HepG2 (cell line): ENCODE measurements around the gene ITGB1. TPM values are rescaled to one million over a fixed set of nuclear protein-coding genes. Genes with fewer than 3 reads are reported as not detected.

Source experiments
- ATAC-seq: fragments of 200-7000 bp; cut with Tn5 transposase; 3 replicates; pipeline ENCODE4 v1.9.1; 2020; ENCODE audit warnings: mild to moderate bottlenecking, moderate library complexity
- BruUV-seq: library from RNA; stranded (reverse); fragments of 400-500 nt; replicated peaks from 2 replicates; lab custom pipeline; 2021; lab: Mats Ljungman, UMichigan
- CTCF ChIA-PET: fragments of 300-600 bp; formaldehyde crosslinking; extraction: SDS; loops from one replicate; lab custom pipeline; 2021; ENCODE audit warnings: low total read pairs, inconsistent platforms, low intra/inter-chr PET ratio; lab: Yijun Ruan, JAX
- POLR2A ChIA-PET: fragments of 350-600 bp; sonication (Branson Sonifier 250); formaldehyde crosslinking; loops from one replicate; lab custom pipeline; 2020; ENCODE audit warnings: antibody characterized with exemption, inconsistent platforms; lab: Yijun Ruan, JAX
- DNase-seq: peaks from one replicate; pipeline ENCODE4 v3.0.0-alpha.2; 2015; ENCODE audit warnings: low spot score
- FAIRE-seq: peaks from 3 replicates; lab custom pipeline; 2011; peaks lifted over from hg19 to GRCh38; lab: Jason Lieb, UNC
- H2AFZ ChIP-seq: one replicate; pipeline ENCODE4 v1.6.1; 2011; ENCODE audit warnings: low read length, inconsistent platforms
- H3K27ac ChIP-seq: fragments of 300-600 bp; 3 replicates; pipeline ENCODE4 v1.8.0; 2011; ENCODE audit warnings: mixed run types, mild to moderate bottlenecking, mixed read lengths, low read length, inconsistent platforms; ENCODE audit not compliant: insufficient read depth; ENCODE audit errors: extremely low read length
- H3K27me3 ChIP-seq, 2 experiments: fragments of 200-600 bp in 1 of 2; 2 replicates in 1 of 2; 3 replicates in 1 of 2; pipeline versions ENCODE4 v1.6.0 to v1.8.0; 2011; ENCODE audit warnings: low read length in 2 of 2, mild to moderate bottlenecking in 2 of 2, moderate library complexity in 2 of 2, inconsistent platforms in 1 of 2; ENCODE audit not compliant: insufficient read depth in 2 of 2, control insufficient read depth in 1 of 2
- H3K36me3 ChIP-seq, 2 experiments: fragments of 200-600 bp in 1 of 2; replicated peaks in 1 of 2; 2 replicates in 1 of 2; 3 replicates in 1 of 2; pipeline versions ENCODE4 v1.5.1 to v1.8.0; 2011; ENCODE audit warnings: low read length in 2 of 2, inconsistent platforms in 1 of 2; ENCODE audit not compliant: insufficient read depth in 2 of 2, control insufficient read depth in 1 of 2
- H3K4me1 ChIP-seq: 2 replicates; pipeline ENCODE4 v1.5.1; 2012; ENCODE audit warnings: low read length, inconsistent platforms; ENCODE audit not compliant: insufficient read depth
- H3K4me2 ChIP-seq: 2 replicates; pipeline ENCODE4 v1.6.0; 2011; ENCODE audit warnings: low read depth, low read length, inconsistent platforms
- H3K4me3 ChIP-seq, 3 experiments: fragments of 200-600 bp in 1 of 3; sonication (generic), shearing (Covaris generic) in 1 of 3; replicated peaks in 1 of 3; 2 replicates each; pipeline ENCODE4 v1.5.1; 2011 to 2016; ENCODE audit warnings: low read length in 3 of 3, inconsistent platforms in 2 of 3, low read depth in 2 of 3, mild to moderate bottlenecking in 2 of 3, control low read depth in 1 of 3, mixed read lengths in 1 of 3; ENCODE audit not compliant: insufficient read depth in 1 of 3
- H3K79me2 ChIP-seq: one replicate; pipeline ENCODE4 v1.6.1; 2011; ENCODE audit warnings: low read length, inconsistent platforms; ENCODE audit not compliant: insufficient read depth
- H3K9ac ChIP-seq: 2 replicates; pipeline ENCODE4 v1.6.0; 2011; ENCODE audit warnings: mild to moderate bottlenecking, low read depth, low read length, inconsistent platforms; ENCODE audit not compliant: insufficient read depth
- H3K9me3 ChIP-seq: 2 replicates; pipeline ENCODE4 v1.5.1; 2012; ENCODE audit warnings: mild to moderate bottlenecking, low read length
- H4K20me1 ChIP-seq: 2 replicates; pipeline ENCODE4 v1.6.0; 2011; ENCODE audit warnings: inconsistent platforms, mild to moderate bottlenecking, low read length, moderate library complexity; ENCODE audit not compliant: insufficient read depth
- ZNF83 ChIP-seq: sonication (generic); formaldehyde crosslinking; IDR thresholded peaks from 2 replicates; pipeline ENCODE4 v1.4.0; 2020; ENCODE audit warnings: missing genetic modification reagents, mild to moderate bottlenecking, borderline replicate concordance
- in situ Hi-C: cut with HindIII; loops from 2 replicates; pipeline ENCODE4 v1.10.0; 2017; ENCODE audit warnings: low pct_unique_long_range_greater_than_20kb; ENCODE audit not compliant: extremely low pct_ligation_motif_present
- intact Hi-C: fragments of 100-400 bp; cut with micrococcal nuclease; formaldehyde crosslinking; loops from one replicate; pipeline ENCODE4 v1.10.0; 2022; ENCODE audit not compliant: unreplicated experiment
- polyA plus RNA-seq, 8 experiments: library from polyadenylated mRNA; depleted of rRNA in 3 of 8; stranded (reverse) in 7 of 8; unstranded in 1 of 8; fragments of >200 nt; fragmentation: Illumina TruSeq in 4 of 8; extraction: Trizol in 4 of 8; gene quantifications; 2 replicates each; pipeline versions ENCODE4 v1.2.1 to v1.2.3, GENCODE V29; 2011 to 2016; ENCODE audit warnings: low read depth in 4 of 8, missing spikeins in 1 of 8, mixed read lengths in 1 of 8; ENCODE audit not compliant: insufficient read depth in 1 of 8
- total RNA-seq, 5 experiments: library from RNA; depleted of rRNA; stranded (reverse); fragments of >200 nt; fragmentation: Illumina TruSeq; extraction: Trizol; gene quantifications; 2 replicates each; pipeline ENCODE4 v1.2.3, GENCODE V29; 2016; ENCODE audit warnings: low read depth in 1 of 5
- TF ChIP-seq, protein P1 (sequence below): sonication (generic); formaldehyde crosslinking; IDR thresholded peaks from 2 replicates; pipeline ENCODE4 v1.8.0; 2022; ENCODE audit warnings: mild to moderate bottlenecking, missing genetic modification reagents, moderate library complexity
- TF ChIP-seq, protein P2 (sequence below): sonication (generic); formaldehyde crosslinking; IDR thresholded peaks from 2 replicates; pipeline ENCODE4 v1.5.1; 2020; ENCODE audit warnings: mild to moderate bottlenecking, moderate library complexity, missing genetic modification reagents
- TF ChIP-seq, protein P3 (sequence below): sonication (generic); formaldehyde crosslinking; IDR thresholded peaks from 2 replicates; pipeline ENCODE4 v1.4.0; 2020; ENCODE audit warnings: missing genetic modification reagents

ITGB1 gene
- total and polyA plus RNA-seq, 2 of the 13 experiments (the other 11 are each of a cell fraction or from before 2014, with no cell fraction given): 190 to 204 TPM

DNA sequence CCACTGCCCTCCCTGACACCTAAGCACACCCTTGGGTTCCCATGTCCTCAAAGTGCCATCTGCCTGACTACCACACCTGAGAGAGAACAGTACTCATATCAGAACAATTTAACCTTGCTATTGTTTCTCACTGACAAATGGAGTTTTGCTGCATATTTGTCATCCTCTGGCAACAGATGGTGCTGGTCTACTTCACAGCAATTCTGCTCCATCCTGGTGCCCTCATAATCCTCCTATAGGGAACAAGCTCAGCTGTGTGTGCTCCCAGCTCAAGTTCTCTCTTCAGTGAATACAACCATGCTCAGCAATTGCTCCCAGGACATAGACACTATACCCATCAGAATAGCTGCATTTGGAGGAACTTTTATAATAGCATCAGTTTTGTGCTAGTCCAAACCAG lies 32.8 kb upstream of the ITGB1 start:
- no peaks in the 10 kb centered on the region for H3K79me2 ChIP-seq
- CTCF ChIA-PET: no interaction called here
- DNase-seq (no peak), ATAC-seq (no peak), FAIRE-seq (no peak)
- no peak for TF ChIP-seq ZNF83 (CRISPR knock-in tag)
- TF ChIP-seq, protein P1, sequence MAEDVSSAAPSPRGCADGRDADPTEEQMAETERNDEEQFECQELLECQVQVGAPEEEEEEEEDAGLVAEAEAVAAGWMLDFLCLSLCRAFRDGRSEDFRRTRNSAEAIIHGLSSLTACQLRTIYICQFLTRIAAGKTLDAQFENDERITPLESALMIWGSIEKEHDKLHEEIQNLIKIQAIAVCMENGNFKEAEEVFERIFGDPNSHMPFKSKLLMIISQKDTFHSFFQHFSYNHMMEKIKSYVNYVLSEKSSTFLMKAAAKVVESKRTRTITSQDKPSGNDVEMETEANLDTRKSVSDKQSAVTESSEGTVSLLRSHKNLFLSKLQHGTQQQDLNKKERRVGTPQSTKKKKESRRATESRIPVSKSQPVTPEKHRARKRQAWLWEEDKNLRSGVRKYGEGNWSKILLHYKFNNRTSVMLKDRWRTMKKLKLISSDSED: no peak
- TF ChIP-seq, protein P2, sequence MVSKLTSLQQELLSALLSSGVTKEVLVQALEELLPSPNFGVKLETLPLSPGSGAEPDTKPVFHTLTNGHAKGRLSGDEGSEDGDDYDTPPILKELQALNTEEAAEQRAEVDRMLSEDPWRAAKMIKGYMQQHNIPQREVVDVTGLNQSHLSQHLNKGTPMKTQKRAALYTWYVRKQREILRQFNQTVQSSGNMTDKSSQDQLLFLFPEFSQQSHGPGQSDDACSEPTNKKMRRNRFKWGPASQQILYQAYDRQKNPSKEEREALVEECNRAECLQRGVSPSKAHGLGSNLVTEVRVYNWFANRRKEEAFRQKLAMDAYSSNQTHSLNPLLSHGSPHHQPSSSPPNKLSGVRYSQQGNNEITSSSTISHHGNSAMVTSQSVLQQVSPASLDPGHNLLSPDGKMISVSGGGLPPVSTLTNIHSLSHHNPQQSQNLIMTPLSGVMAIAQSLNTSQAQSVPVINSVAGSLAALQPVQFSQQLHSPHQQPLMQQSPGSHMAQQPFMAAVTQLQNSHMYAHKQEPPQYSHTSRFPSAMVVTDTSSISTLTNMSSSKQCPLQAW (CRISPR knock-in tag): no peak
- TF ChIP-seq, protein P3, sequence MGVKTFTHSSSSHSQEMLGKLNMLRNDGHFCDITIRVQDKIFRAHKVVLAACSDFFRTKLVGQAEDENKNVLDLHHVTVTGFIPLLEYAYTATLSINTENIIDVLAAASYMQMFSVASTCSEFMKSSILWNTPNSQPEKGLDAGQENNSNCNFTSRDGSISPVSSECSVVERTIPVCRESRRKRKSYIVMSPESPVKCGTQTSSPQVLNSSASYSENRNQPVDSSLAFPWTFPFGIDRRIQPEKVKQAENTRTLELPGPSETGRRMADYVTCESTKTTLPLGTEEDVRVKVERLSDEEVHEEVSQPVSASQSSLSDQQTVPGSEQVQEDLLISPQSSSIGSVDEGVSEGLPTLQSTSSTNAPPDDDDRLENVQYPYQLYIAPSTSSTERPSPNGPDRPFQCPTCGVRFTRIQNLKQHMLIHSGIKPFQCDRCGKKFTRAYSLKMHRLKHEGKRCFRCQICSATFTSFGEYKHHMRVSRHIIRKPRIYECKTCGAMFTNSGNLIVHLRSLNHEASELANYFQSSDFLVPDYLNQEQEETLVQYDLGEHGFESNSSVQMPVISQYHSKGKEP (CRISPR knock-in tag): no peak
- H3K36me3 ChIP-seq: no peaks in the 10 kb centered on the region
- H2AFZ ChIP-seq: no peak overlapping the region
- POLR2A ChIA-PET: no interaction called here
- H3K27ac ChIP-seq: no peak overlapping the region
- in situ Hi-C loops (no loop called here), intact Hi-C loops (no loop called here)
- H3K9me3 ChIP-seq: no peaks in the 10 kb centered on the region
- no peak overlapping the region for H3K9ac ChIP-seq
- no peak overlapping the region for H3K4me2 ChIP-seq
- no peaks in the 10 kb centered on the region for H4K20me1 ChIP-seq
- H3K4me3 ChIP-seq: no peak overlapping the region
- H3K4me1 ChIP-seq: peaks cover 21% of the 10 kb centered on the region
- no TSS peak for BruUV-seq
- no peaks in the 10 kb centered on the region for H3K27me3 ChIP-seq
